ENCODE data around the gene KDSR.

- TF ChIP-seq HOXB5 (CRISPR knock-in tag; IDR thresholded peaks at IDR 0.05) (no peak), USF2 (IDR thresholded peaks at IDR 0.05) (no peak), REST (IDR thresholded peaks at IDR 0.05) (no peak), CTCF (IDR thresholded peaks at IDR 0.05) (no peak), HDAC2 (IDR thresholded peaks at IDR 0.05) (no peak), POLR2A (IDR thresholded peaks at IDR 0.05; ENCODE audit: low read length) (no peak), CBX8 (IDR thresholded peaks at IDR 0.05) (no peak), ESRRA (IDR thresholded peaks at IDR 0.05; ENCODE audit: borderline replicate concordance, low read length) (no peak), RFX5 (IDR thresholded peaks at IDR 0.05) (no peak), CHD4 (IDR thresholded peaks at IDR 0.05; ENCODE audit: borderline replicate concordance) (no peak), SMC3 (IDR thresholded peaks at IDR 0.05) (no peak)
These were observed 64.2 kb downstream of the KDSR start for GRCh38 chr18:63302636-63303405.

Measured in A549 (cell line).